GM21717 (cell line): ENCODE data around the gene SLC22A31.
"Not testable (repeated sequence)": the region's sequence is repeated elsewhere in the genome, so short reads cannot be mapped to it uniquely, and the experiment has no call there.

Experiments
- ATAC-seq: cut with Tn5 transposase; IDR thresholded peaks from one replicate; pipeline ENCODE4 v1.9.1; 2021; ENCODE audit warnings: mild to moderate bottlenecking, moderate library complexity; ENCODE audit not compliant: unreplicated experiment

SLC22A31 gene

GRCh38 chr16:89193576-89194293, 6.6 kb downstream of the SLC22A31 start:
- ATAC-seq, result no peak

- no peak for ATAC-seq
Observed at GRCh38 chr16:89192956-89193575, 7.3 kb downstream of the SLC22A31 start.

GRCh38 chr16:89192186-89192955, 8.0 kb downstream of the SLC22A31 start:
- not testable (repeated sequence) for ATAC-seq

- ATAC-seq, result no peak
Observed at GRCh38 chr16:89191901-89192185, 8.5 kb downstream of the SLC22A31 start.

GRCh38 chr16:89191033-89191900, 9.1 kb downstream of the SLC22A31 start:
- no peak for ATAC-seq

- ATAC-seq, result no peak
Observed at GRCh38 chr16:89190150-89190958, 10.0 kb downstream of the SLC22A31 start.

GRCh38 chr16:89189358-89190025, 10.8 kb downstream of the SLC22A31 start:
- no peak for ATAC-seq

GRCh38 chr16:89188471-89189357, 11.6 kb downstream of the SLC22A31 start:
- ATAC-seq, result not testable (repeated sequence)

GRCh38 chr16:89187770-89188392, 12.5 kb downstream of the SLC22A31 start:
- ATAC-seq, result no peak

- ATAC-seq, result no peak
Observed at GRCh38 chr16:89187032-89187769, 13.1 kb downstream of the SLC22A31 start.

GRCh38 chr16:89186593-89187031, 13.7 kb downstream of the SLC22A31 start:
- ATAC-seq, result not testable (repeated sequence)

- ATAC-seq, result not testable (repeated sequence)
Observed at GRCh38 chr16:89185887-89186592, 14.3 kb downstream of the SLC22A31 start.

GRCh38 chr16:89184933-89185794, 15.2 kb downstream of the SLC22A31 start:
- no peak for ATAC-seq

GRCh38 chr16:89184677-89184932, 15.7 kb downstream of the SLC22A31 start:
- ATAC-seq, result no peak

GRCh38 chr16:89183975-89184676, 16.2 kb downstream of the SLC22A31 start:
- ATAC-seq, result no peak

GRCh38 chr16:89183463-89183862, 16.9 kb downstream of the SLC22A31 start:
- no peak for ATAC-seq
